BE2C (cell line): Measurements from ENCODE around the gene IL17C.

Experiments used
- DNase-seq: peaks from one replicate; pipeline ENCODE4 v3.0.0-alpha.2; 2020
- H3K27me3 ChIP-seq: fragments of 250-450 bp; sonication (Bioruptor Pico); 2 replicates; pipeline ENCODE4 v1.5.1; 2020; ENCODE audit warnings: mild to moderate bottlenecking
- H3K36me3 ChIP-seq: fragments of 250-450 bp; sonication (Bioruptor Pico); 2 replicates; pipeline ENCODE4 v1.5.1; 2020; ENCODE audit warnings: mild to moderate bottlenecking
- H3K4me1 ChIP-seq: fragments of 250-450 bp; sonication (Bioruptor Pico); 2 replicates; pipeline ENCODE4 v1.5.1; 2020
- H3K4me3 ChIP-seq: 2 replicates; pipeline ENCODE4 v1.5.1; 2011; ENCODE audit warnings: low read depth, low read length
- H3K9me3 ChIP-seq: fragments of 250-450 bp; sonication (Bioruptor Pico); 2 replicates; pipeline ENCODE4 v1.5.1; 2020
- TF ChIP-seq, protein P1 (sequence below): IDR thresholded peaks from 2 replicates; pipeline ENCODE4 v1.5.1; 2012; ENCODE audit warnings: mild to moderate bottlenecking, low read depth, low read length

Gene IL17C

DNA sequence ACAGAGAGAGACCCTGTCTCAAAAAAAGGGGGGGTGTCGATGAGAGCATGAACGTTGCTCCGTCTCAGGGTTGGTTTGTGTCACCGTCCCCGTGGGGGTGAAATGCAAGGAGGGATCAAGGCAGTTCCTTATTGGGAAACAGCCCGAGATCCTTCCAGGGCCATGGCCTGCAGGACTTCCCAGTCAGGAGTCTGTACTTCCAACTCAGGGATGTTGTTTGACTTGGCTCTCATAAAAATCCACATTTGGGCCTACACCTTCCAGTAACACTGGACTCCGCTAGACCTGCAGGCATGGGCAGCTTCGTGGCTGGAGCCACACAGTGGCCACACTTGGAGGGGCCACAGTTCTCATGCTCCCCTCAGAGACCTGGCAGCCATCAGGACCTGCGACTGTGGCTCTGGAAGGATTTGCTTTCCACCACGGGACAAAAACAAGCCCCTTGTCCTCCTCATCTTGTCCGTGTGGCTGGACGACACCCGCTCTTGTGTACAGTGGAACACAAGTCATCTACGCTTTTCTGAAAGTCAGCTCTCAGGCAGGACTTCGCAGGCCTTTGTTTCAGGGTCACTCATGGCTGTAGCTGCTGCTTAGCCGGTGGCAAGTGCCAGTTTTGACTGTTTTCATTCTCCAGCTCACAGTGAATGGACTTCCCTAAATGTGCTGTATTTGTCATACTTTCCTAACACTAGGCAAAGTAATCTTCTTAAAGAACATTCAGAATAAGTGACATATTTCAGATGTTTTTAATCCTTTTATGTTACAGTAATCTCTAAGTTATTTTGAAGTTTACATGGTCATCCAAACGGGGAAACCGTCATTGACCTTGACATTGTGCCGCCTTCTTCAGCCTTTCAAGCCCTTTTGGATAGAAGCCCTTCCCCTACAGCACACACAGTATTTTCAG lies 24.2 kb upstream of the IL17C start:
- no peaks in the 10 kb centered on the region for H3K27me3 ChIP-seq
- no peak for DNase-seq
- no peak overlapping the region for H3K4me3 ChIP-seq
- H3K36me3 ChIP-seq, result peaks cover 70% of the 10 kb centered on the region
- TF ChIP-seq, protein P1, sequence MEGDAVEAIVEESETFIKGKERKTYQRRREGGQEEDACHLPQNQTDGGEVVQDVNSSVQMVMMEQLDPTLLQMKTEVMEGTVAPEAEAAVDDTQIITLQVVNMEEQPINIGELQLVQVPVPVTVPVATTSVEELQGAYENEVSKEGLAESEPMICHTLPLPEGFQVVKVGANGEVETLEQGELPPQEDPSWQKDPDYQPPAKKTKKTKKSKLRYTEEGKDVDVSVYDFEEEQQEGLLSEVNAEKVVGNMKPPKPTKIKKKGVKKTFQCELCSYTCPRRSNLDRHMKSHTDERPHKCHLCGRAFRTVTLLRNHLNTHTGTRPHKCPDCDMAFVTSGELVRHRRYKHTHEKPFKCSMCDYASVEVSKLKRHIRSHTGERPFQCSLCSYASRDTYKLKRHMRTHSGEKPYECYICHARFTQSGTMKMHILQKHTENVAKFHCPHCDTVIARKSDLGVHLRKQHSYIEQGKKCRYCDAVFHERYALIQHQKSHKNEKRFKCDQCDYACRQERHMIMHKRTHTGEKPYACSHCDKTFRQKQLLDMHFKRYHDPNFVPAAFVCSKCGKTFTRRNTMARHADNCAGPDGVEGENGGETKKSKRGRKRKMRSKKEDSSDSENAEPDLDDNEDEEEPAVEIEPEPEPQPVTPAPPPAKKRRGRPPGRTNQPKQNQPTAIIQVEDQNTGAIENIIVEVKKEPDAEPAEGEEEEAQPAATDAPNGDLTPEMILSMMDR, result no peak
- H3K9me3 ChIP-seq, result no peaks in the 10 kb centered on the region
- H3K4me1 ChIP-seq, result peaks cover 4% of the 10 kb centered on the region; the same call in 1 of the 2 replicates

DNA sequence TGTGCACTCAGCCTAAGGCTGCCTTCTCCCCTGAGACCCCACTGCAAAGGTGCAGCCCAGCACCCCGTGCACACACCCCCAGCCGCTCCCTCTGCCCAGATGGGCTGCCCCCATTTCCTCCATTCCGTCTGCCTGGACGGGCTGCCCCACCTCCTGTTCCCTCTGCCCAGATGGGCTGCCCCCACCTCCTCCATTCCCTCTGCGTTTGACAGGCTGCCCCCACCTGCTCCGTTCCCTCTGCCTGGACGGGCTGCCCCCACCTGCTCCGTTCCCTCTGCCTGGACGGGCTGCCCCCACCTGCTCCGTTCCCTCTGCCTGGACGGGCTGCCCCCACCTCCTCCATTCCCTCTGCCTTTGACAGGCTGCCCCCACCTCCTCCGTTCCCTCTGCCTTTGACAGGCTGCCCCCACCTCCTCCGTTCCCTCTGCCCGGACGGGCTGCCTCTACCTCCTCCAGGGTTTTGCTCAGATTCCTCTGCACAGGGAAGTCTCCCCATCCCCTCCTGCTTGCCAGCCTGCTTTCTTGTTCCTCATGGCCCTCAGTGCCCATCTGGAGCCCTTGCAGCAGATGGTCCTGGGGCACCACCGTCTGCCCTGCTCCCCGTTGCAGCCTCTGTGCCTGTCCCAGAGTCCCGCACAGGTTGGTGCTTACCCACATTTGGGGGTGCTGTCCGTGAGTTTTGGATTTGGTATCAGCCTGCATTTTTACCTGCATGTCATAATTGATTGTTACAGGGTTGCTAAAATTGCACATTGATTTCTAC lies 23.4 kb upstream of the IL17C start:
- Histone ChIP-seq H3K4me1 (peaks cover 4% of the 10 kb centered on the region; the same call in 1 of the 2 replicates), H3K4me3 (no peak overlapping the region), H3K27me3 (no peaks in the 10 kb centered on the region), H3K9me3 (no peaks in the 10 kb centered on the region), H3K36me3 (peaks cover 69% of the 10 kb centered on the region)
- DNase-seq, result no peak
- TF ChIP-seq, protein P1, result no peak

DNA sequence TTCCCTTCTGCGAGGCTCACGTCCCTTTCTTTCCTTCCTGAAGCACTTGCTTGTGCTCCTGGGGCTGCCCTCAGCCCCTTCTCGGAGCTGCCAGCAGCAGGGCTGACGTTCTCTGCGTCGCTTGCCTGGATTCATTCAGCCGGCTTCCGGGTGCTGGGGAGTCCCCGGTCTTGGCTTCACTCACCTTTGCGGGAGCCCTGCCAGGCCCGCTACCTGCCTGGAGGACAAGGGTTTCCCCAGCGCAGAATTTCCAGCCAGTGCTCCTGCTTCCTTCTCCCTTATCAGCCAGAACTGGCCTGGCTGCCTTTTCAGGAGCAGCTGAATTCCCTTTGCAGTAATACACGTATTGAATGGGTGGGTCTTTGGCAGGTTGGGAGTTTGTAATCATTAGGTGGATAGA lies 22.1 kb upstream of the IL17C start:
- Histone ChIP-seq H3K36me3 (peaks cover 59% of the 10 kb centered on the region), H3K4me1 (peaks cover 4% of the 10 kb centered on the region; the same call in 1 of the 2 replicates), H3K4me3 (no peak overlapping the region), H3K27me3 (no peaks in the 10 kb centered on the region), H3K9me3 (no peaks in the 10 kb centered on the region)
- DNase-seq, result no peak
- TF ChIP-seq, protein P1, result no peak

DNA sequence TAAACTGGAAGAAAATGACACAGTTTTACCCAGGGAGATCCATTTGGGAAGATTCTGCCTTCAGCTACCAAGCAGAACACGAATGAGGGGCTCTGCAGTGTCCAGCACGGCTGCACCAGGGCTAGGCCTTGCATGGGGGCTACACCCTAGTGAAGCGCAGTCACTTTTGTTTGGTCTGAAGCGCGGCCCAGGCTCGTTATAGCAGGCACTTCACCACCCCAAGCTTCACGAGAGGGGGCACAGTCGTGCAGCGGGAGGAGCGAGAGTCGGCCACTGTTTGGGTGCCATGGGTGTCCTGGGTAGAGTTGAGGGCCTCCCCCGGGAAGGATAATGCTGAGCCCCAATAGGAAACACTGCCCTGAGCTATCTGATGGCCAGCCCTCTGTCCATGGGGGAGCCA lies 21.6 kb upstream of the IL17C start:
- Histone ChIP-seq H3K27me3 (no peaks in the 10 kb centered on the region), H3K9me3 (no peaks in the 10 kb centered on the region), H3K4me1 (peaks cover 4% of the 10 kb centered on the region; the same call in 1 of the 2 replicates), H3K36me3 (peaks cover 58% of the 10 kb centered on the region), H3K4me3 (no peak overlapping the region)
- TF ChIP-seq, protein P1, result no peak
- no peak for DNase-seq

DNA sequence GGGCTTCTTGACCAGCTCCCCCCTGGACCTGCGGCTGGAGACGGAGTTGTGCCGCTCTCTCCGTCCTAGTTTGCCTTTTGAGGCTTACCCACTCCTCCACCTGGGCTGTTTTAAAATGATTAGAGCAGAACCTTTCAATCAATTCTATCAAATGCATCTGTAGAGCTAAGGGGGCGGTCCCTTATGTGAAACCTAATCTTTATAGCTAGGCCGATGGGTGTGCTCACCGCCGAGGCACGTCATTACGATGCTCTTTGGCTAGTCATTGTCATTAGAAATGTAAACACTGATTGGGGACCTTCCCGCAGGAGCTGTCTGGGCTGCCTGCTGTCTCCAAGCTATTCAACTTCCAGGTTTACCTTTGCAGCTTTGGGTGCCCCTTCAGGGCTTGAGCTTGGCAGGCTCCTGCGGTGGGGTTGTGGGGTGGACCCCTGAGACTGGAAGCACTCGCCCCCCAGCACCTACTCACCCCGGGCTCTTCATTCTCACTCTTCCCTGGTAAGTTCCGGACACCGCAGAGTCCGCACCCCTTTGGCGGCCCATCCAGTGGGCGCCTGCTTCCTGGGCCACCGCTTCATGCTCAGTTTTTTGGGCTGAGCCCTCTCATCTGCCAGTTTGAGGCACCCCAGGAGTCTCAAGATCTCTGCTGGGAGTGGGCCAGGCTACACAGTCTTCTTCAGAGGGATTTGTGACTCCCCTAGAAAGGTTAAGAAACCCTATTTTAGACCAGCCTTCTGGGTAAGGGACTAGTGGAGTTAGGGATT lies 20.9 kb upstream of the IL17C start:
- peaks cover 63% of the 10 kb centered on the region for H3K36me3 ChIP-seq
- no peak for DNase-seq
- peaks cover 4% of the 10 kb centered on the region; the same call in 1 of the 2 replicates for H3K4me1 ChIP-seq
- no peak overlapping the region for H3K4me3 ChIP-seq
- TF ChIP-seq, protein P1, result no peak
- H3K9me3 ChIP-seq, result no peaks in the 10 kb centered on the region
- no peaks in the 10 kb centered on the region for H3K27me3 ChIP-seq
